Liver (tissue), 9 donors: ENCODE results near the gene REPS1. TPM values are rescaled to one million over a fixed set of nuclear protein-coding genes. Genes with fewer than 3 reads are reported as not detected.

ENCODE experiments used
- DNase-seq: peaks from one replicate; pipeline ENCODE4 v3.0.0-alpha.2; 2017; ENCODE audit warnings: low spot score
- H3K27ac ChIP-seq, 2 donors: one replicate each; pipeline ENCODE4 v1.7.0; 2013; ENCODE audit warnings: inconsistent platforms in 2 of 2, low read length in 2 of 2, control low read depth in 1 of 2, low read depth in 1 of 2, mild to moderate bottlenecking in 1 of 2
- H3K27me3 ChIP-seq, 4 donors: one replicate each; pipeline versions ENCODE4 v1.6.1 to v1.7.0; 2013; ENCODE audit warnings: low read length in 3 of 4, inconsistent platforms in 1 of 4, mild to moderate bottlenecking in 1 of 4, moderate library complexity in 1 of 4; ENCODE audit not compliant: control insufficient read depth in 4 of 4, insufficient read depth in 4 of 4
- H3K36me3 ChIP-seq, 4 donors: one replicate each; pipeline versions ENCODE4 v1.6.1 to v1.7.0; 2013; ENCODE audit warnings: low read length in 3 of 4, mild to moderate bottlenecking in 3 of 4, low read depth in 1 of 4, moderate library complexity in 1 of 4; ENCODE audit not compliant: control insufficient read depth in 4 of 4, insufficient read depth in 3 of 4
- H3K4me1 ChIP-seq, 4 donors: one replicate each; pipeline versions ENCODE4 v1.6.1 to v1.7.0; 2013; ENCODE audit warnings: low read length in 3 of 4, mild to moderate bottlenecking in 3 of 4, moderate library complexity in 1 of 4; ENCODE audit not compliant: control insufficient read depth in 4 of 4, insufficient read depth in 4 of 4
- H3K4me3 ChIP-seq, 3 donors: one replicate each; pipeline versions ENCODE4 v1.6.1 to v1.7.0; 2013; ENCODE audit warnings: low read length in 3 of 3, control low read depth in 1 of 3, low read depth in 1 of 3, mild to moderate bottlenecking in 1 of 3
- H3K9ac ChIP-seq, 2 donors: one replicate each; pipeline ENCODE4 v1.7.0; 2013; ENCODE audit warnings: low read length in 2 of 2, mild to moderate bottlenecking in 2 of 2, moderate library complexity in 2 of 2, control low read depth in 1 of 2, low read depth in 1 of 2
- H3K9me3 ChIP-seq, 4 donors: one replicate each; pipeline versions ENCODE4 v1.6.1 to v1.7.0; 2013; ENCODE audit warnings: low read length in 3 of 4; ENCODE audit not compliant: control insufficient read depth in 4 of 4
- EGR1 ChIP-seq, 2 donors: IDR thresholded peaks; 2 replicates each; pipeline ENCODE4 v1.6.1; 2016 to 2018; ENCODE audit warnings: antibody characterized with exemption in 2 of 2, low read depth in 2 of 2
- FOXA1 ChIP-seq: IDR thresholded peaks from 2 replicates; pipeline ENCODE4 v1.6.1; 2016; ENCODE audit warnings: antibody characterized with exemption
- FOXA2 ChIP-seq: IDR thresholded peaks from 2 replicates; pipeline ENCODE4 v1.6.1; 2016; ENCODE audit warnings: antibody characterized with exemption
- GABPA ChIP-seq, 2 donors: IDR thresholded peaks in 1 of 2; conservative IDR thresholded peaks in 1 of 2; 2 replicates each; pipeline ENCODE4 v1.6.1; 2016; ENCODE audit warnings: antibody characterized with exemption in 2 of 2, mild to moderate bottlenecking in 1 of 2, moderate library complexity in 1 of 2
- HNF4A ChIP-seq, 2 donors: conservative IDR thresholded peaks; 2 replicates each; pipeline ENCODE4 v1.6.1; 2016; ENCODE audit warnings: antibody characterized with exemption in 2 of 2, mild to moderate bottlenecking in 2 of 2
- HNF4G ChIP-seq: IDR thresholded peaks from 2 replicates; pipeline ENCODE4 v1.6.1; 2016; ENCODE audit warnings: antibody characterized with exemption
- NR2F2 ChIP-seq: IDR thresholded peaks from 2 replicates; pipeline ENCODE4 v1.6.1; 2016; ENCODE audit warnings: antibody characterized with exemption
- RAD21 ChIP-seq, 2 donors: IDR thresholded peaks; 2 replicates each; pipeline ENCODE4 v1.6.1; 2016; ENCODE audit warnings: antibody characterized with exemption in 2 of 2, mild to moderate bottlenecking in 2 of 2
- RXRA ChIP-seq, 2 donors: IDR thresholded peaks; 2 replicates each; pipeline ENCODE4 v1.6.1; 2017 to 2018; ENCODE audit warnings: antibody characterized with exemption in 2 of 2, mild to moderate bottlenecking in 1 of 2
- SP1 ChIP-seq: IDR thresholded peaks from 2 replicates; pipeline ENCODE4 v1.6.1; 2018; ENCODE audit warnings: antibody characterized with exemption, mild to moderate bottlenecking
- TAF1 ChIP-seq: conservative IDR thresholded peaks from 2 replicates; pipeline ENCODE4 v1.6.1; 2016; ENCODE audit warnings: antibody characterized with exemption, mild to moderate bottlenecking
- YY1 ChIP-seq: IDR thresholded peaks from 2 replicates; pipeline ENCODE4 v1.6.1; 2016; ENCODE audit warnings: antibody characterized with exemption, mild to moderate bottlenecking
- whole genome bisulfite sequencing: extraction: QIAGEN DNeasy Blood & Tissue Kit; methylation state at CpG from one replicate; pipeline ENCODE4 v1.1.7; 2013; 5-methylcytosine and 5-hydroxymethylcytosine counted together
- polyA plus RNA-seq, 2 donors: library from polyadenylated mRNA; stranded (reverse) in 1 of 2; unstranded in 1 of 2; fragments of 200-250 nt in 1 of 2; fragments of >200 nt in 1 of 2; fragmentation: Nextera tagmentation in 1 of 2; extraction: Ambion mirVana in 1 of 2; gene quantifications; one replicate each; pipeline versions ENCODE4 v1.2.1 to v1.2.3, GENCODE V29; 2013 to 2015
- total RNA-seq, 2 donors: library from RNA; depleted of rRNA; stranded (reverse); fragments of >200 nt; gene quantifications; one replicate each; pipeline ENCODE4 v1.2.3, GENCODE V29; 2014
- TF ChIP-seq, protein P1 (sequence below): IDR thresholded peaks from 2 replicates; pipeline ENCODE4 v1.6.1; 2016; ENCODE audit warnings: antibody characterized with exemption, mild to moderate bottlenecking
- TF ChIP-seq, protein P2 (sequence below): IDR thresholded peaks from 2 replicates; pipeline ENCODE4 v1.6.1; 2016; ENCODE audit warnings: antibody characterized with exemption
- TF ChIP-seq, protein P3 (sequence below): IDR thresholded peaks from 2 replicates; pipeline ENCODE4 v1.6.1; 2016; ENCODE audit warnings: antibody characterized with exemption
- TF ChIP-seq, protein P4 (sequence below): fragments of 150-350 bp; IDR thresholded peaks from 2 replicates; pipeline ENCODE4 v1.5.1; 2017; ENCODE audit warnings: improper control_type of control experiment, low read depth, low read length; ENCODE audit not compliant: missing input control
- TF ChIP-seq, protein P5 (sequence below): IDR thresholded peaks from 2 replicates; pipeline ENCODE4 v1.6.1; 2016; ENCODE audit warnings: antibody characterized with exemption
- donor health status: healthy.
- donor health status: healthy.
- donor health status: healthy.
- donor health status: healthy.
- donor health status: healthy.

The REPS1 gene
- total and polyA plus RNA-seq, 4 donors, result 12.3 to 46.4 (median 21.1) TPM

DNA sequence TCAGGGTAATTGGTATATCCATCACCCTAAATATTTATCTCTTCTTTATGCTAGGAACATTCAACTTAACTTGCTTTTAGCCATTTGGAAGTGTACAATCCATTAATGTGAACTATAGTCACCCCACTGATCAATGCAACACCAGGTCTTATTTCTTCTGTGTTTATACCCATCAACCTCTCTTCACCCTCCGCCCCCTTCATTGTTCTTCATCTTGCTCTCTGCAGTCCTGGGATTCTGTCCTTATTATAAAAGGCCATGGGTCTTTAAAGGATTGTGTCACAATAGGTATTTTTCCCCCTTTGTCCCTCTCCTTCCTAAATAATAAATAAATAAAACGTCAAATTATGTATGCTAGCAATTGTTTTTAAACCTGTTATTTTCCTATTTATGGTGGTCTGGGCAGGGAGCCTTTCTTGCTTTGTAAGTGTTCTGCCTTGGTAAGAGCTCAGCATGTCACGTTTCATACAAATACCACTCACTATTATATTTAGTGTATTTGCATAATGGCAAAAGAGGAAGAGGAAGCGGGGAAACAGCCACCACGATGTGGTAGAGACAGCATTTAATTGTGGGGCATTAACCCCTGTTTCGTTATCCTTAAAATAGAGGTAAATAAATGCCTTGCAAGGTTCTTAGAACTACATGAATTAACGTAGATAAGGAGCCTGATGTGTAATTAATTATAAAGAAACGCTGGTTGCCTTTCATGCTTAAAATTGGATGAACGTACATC, 42.3 kb upstream of the REPS1 start:
- peak overlapping the region; percentile 81 to 96 (median 83) for H3K4me3 ChIP-seq
- no peaks in the 10 kb centered on the region for H3K9me3 ChIP-seq
- WGBS, result 73% methylated on average over 9 of the region's 9 CpGs
- H3K27me3 ChIP-seq, result no peaks in the 10 kb centered on the region
- peak overlapping the region; percentile 80 to 94 for H3K27ac ChIP-seq
- no peak for DNase-seq
- peak overlapping the region in 1 of 2 donors; percentile 81 for H3K9ac ChIP-seq
- TF ChIP-seq EGR1 (IDR thresholded peaks at IDR 0.05; ENCODE audit: low read depth in 2 of 2) (no peak), RAD21 (IDR thresholded peaks at IDR 0.05) (no peak), HNF4A (conservative IDR thresholded peaks at IDR 0.05) (no peak), RXRA (IDR thresholded peaks at IDR 0.05) (no peak), GABPA (IDR thresholded peaks at IDR 0.05 in 1 of 2, conservative IDR thresholded peaks at IDR 0.05 in 1 of 2) (no peak), TAF1 (no peak), SP1 (no peak), NR2F2 (no peak), FOXA2 (no peak), YY1 (no peak), HNF4G (no peak)
- TF ChIP-seq, protein P1, sequence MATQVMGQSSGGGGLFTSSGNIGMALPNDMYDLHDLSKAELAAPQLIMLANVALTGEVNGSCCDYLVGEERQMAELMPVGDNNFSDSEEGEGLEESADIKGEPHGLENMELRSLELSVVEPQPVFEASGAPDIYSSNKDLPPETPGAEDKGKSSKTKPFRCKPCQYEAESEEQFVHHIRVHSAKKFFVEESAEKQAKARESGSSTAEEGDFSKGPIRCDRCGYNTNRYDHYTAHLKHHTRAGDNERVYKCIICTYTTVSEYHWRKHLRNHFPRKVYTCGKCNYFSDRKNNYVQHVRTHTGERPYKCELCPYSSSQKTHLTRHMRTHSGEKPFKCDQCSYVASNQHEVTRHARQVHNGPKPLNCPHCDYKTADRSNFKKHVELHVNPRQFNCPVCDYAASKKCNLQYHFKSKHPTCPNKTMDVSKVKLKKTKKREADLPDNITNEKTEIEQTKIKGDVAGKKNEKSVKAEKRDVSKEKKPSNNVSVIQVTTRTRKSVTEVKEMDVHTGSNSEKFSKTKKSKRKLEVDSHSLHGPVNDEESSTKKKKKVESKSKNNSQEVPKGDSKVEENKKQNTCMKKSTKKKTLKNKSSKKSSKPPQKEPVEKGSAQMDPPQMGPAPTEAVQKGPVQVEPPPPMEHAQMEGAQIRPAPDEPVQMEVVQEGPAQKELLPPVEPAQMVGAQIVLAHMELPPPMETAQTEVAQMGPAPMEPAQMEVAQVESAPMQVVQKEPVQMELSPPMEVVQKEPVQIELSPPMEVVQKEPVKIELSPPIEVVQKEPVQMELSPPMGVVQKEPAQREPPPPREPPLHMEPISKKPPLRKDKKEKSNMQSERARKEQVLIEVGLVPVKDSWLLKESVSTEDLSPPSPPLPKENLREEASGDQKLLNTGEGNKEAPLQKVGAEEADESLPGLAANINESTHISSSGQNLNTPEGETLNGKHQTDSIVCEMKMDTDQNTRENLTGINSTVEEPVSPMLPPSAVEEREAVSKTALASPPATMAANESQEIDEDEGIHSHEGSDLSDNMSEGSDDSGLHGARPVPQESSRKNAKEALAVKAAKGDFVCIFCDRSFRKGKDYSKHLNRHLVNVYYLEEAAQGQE, result no peak
- TF ChIP-seq, protein P2, sequence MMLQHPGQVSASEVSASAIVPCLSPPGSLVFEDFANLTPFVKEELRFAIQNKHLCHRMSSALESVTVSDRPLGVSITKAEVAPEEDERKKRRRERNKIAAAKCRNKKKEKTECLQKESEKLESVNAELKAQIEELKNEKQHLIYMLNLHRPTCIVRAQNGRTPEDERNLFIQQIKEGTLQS, result no peak
- H3K36me3 ChIP-seq, result no peaks in the 10 kb centered on the region
- peaks cover 2 to 23% (median 14%) of the 10 kb centered on the region in 4 donors for H3K4me1 ChIP-seq

DNA sequence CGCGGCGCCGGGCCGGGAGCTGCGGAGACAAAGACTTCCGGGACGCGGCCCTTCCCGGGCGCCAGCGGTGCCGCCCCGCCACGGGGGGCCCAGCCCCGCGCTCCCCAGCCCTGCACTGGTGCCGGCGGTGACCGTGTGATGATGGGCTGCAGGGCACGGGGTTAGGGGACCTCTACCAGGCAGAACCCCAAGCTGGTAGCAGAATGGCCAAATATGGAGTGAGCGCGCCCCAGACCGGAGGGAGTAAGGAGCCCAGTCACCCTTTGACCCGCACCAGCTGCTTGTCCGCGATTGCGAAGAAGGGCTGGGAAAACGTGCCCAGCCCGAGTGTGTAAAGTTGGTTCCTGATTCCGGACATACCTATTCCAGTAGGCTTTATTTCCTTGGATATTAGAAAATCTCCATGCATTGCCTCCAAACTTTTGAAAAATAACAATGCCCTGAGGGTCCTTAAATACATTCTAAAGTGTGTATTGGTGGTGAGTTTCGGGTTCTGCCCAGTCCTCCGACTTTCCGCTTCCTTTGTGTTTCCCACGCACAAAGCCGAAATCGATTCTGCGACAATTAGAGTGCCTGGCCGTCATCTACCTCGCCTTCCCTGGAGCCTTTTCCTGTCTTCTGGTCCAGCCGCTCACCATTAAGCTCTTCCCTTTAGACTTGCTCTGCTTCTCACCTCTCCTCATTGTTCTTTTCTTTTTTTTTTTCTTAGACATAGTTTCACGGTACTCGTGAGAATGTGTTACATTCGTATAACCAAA, 41.6 kb upstream of the REPS1 start:
- Histone ChIP-seq H3K9me3 (no peaks in the 10 kb centered on the region), H3K36me3 (no peaks in the 10 kb centered on the region), H3K27ac (peak overlapping the region; percentile 80 to 94), H3K9ac (peak overlapping the region; percentile 81 to 87), H3K4me3 (peak overlapping the region; percentile 81 to 96 (median 83)), H3K27me3 (no peaks in the 10 kb centered on the region), H3K4me1 (peaks cover 2 to 23% (median 14%) of the 10 kb centered on the region in 4 donors)
- DNase-seq, result peak; percentile 53
- 5% methylated on average over 44 of the region's 44 CpGs for WGBS
- no peak for TF ChIP-seq YY1
- TF ChIP-seq HNF4G, result no peak
- TF ChIP-seq FOXA2, result no peak
- TF ChIP-seq, protein P2, result no peak
- TF ChIP-seq HNF4A (conservative IDR thresholded peaks at IDR 0.05), result peak; percentile 18 to 52
- TF ChIP-seq, protein P3, sequence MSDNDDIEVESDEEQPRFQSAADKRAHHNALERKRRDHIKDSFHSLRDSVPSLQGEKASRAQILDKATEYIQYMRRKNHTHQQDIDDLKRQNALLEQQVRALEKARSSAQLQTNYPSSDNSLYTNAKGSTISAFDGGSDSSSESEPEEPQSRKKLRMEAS, result peak; percentile 25
- TF ChIP-seq, protein P4, sequence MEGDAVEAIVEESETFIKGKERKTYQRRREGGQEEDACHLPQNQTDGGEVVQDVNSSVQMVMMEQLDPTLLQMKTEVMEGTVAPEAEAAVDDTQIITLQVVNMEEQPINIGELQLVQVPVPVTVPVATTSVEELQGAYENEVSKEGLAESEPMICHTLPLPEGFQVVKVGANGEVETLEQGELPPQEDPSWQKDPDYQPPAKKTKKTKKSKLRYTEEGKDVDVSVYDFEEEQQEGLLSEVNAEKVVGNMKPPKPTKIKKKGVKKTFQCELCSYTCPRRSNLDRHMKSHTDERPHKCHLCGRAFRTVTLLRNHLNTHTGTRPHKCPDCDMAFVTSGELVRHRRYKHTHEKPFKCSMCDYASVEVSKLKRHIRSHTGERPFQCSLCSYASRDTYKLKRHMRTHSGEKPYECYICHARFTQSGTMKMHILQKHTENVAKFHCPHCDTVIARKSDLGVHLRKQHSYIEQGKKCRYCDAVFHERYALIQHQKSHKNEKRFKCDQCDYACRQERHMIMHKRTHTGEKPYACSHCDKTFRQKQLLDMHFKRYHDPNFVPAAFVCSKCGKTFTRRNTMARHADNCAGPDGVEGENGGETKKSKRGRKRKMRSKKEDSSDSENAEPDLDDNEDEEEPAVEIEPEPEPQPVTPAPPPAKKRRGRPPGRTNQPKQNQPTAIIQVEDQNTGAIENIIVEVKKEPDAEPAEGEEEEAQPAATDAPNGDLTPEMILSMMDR, result no peak
- no peak for TF ChIP-seq GABPA (IDR thresholded peaks at IDR 0.05 in 1 of 2, conservative IDR thresholded peaks at IDR 0.05 in 1 of 2)
- TF ChIP-seq, protein P1, result peak; percentile 17
- TF ChIP-seq, protein P5, sequence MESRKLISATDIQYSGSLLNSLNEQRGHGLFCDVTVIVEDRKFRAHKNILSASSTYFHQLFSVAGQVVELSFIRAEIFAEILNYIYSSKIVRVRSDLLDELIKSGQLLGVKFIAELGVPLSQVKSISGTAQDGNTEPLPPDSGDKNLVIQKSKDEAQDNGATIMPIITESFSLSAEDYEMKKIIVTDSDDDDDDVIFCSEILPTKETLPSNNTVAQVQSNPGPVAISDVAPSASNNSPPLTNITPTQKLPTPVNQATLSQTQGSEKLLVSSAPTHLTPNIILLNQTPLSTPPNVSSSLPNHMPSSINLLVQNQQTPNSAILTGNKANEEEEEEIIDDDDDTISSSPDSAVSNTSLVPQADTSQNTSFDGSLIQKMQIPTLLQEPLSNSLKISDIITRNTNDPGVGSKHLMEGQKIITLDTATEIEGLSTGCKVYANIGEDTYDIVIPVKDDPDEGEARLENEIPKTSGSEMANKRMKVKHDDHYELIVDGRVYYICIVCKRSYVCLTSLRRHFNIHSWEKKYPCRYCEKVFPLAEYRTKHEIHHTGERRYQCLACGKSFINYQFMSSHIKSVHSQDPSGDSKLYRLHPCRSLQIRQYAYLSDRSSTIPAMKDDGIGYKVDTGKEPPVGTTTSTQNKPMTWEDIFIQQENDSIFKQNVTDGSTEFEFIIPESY, result peak; percentile 17
- peak; percentile 92 for TF ChIP-seq NR2F2
- TF ChIP-seq RXRA (IDR thresholded peaks at IDR 0.05), result peak; percentile 62
- TF ChIP-seq FOXA1, result no peak
- TF ChIP-seq RAD21 (IDR thresholded peaks at IDR 0.05), result peak; percentile 48 to 58
